ENCODE data around the gene ABCC3. TPM values are rescaled to one million over a fixed set of nuclear protein-coding genes. Genes with fewer than 3 reads are reported as not detected.

ABCC3 gene
- total and polyA plus RNA-seq, 2 of the 8 experiments (the other 6 are each of a cell fraction or from before 2014, with no cell fraction given), result 0.35 to 0.37 TPM

DNA sequence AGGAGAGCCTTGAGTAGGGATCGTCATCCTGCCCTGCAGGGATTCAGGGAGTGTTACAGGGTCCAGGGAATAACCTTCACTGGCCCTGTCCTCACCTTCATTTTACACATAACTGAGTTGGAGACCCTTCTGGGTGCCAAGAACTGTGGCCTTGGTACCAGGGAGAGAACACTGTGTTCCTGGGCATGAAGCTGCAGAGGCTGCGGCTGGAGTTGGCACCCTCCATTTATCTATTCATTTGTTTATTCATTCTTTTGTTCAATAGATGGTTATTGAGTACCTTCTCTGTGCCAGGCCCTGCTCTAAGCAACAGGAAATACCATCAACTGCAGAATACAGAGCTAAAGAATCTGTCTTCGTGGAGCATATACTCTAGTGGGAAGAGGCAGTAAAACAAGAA lies 6.7 kb downstream of the ABCC3 start:
- H3K9ac ChIP-seq (replicated peaks in 1 of 4; ENCODE audit: extremely low read depth in 1 of 4, low read depth in 3 of 4, low read length in 3 of 4), result no peak overlapping the region
- DNase-seq (ENCODE audit: low read depth in 1 of 2, low spot score in 2 of 2) (no peak), FAIRE-seq (no peak)
- TF ChIP-seq KDM4A (IDR thresholded peaks at IDR 0.05; ENCODE audit: low read depth, low read length, severe bottlenecking), result no peak
- TF ChIP-seq SIRT6 (IDR thresholded peaks at IDR 0.05; ENCODE audit: low read length), result no peak
- TF ChIP-seq BCL11A (IDR thresholded peaks at IDR 0.05; ENCODE audit: low read depth in 2 of 2, low read length in 2 of 2), result no peak
- TF ChIP-seq CREB1 (IDR thresholded peaks at IDR 0.05), result no peak
- TF ChIP-seq SIN3A (conservative IDR thresholded peaks at IDR 0.05 in 1 of 2, IDR thresholded peaks at IDR 0.05 in 1 of 2; ENCODE audit: low read depth in 1 of 2, low read length in 2 of 2), result no peak
- no peak for TF ChIP-seq SIX5 (IDR thresholded peaks at IDR 0.05; ENCODE audit: low read depth, low read length)
- TF ChIP-seq RNF2 (IDR thresholded peaks at IDR 0.05; ENCODE audit: borderline replicate concordance, low read depth, low read length, missing control alignments, poor library complexity, severe bottlenecking), result no peak
- no peak for TF ChIP-seq SP1 (IDR thresholded peaks at IDR 0.05; ENCODE audit: low read depth, low read length)
- H3K4me1 ChIP-seq (replicated peaks in 1 of 4; ENCODE audit: control insufficient read depth in 3 of 4, insufficient read depth in 4 of 4, low read length in 3 of 4), result peaks cover 0 to 11% (median 5%) of the 10 kb centered on the region in 4 experiments; a peak in 4 of 7 replicates
- H4K8ac ChIP-seq (ENCODE audit: extremely low read depth, insufficient read depth, low read length), result peak overlapping the region; percentile 83; the same call in 1 of the 2 replicates
- no peaks in the 10 kb centered on the region for H4K20me1 ChIP-seq (replicated peaks in 1 of 2; ENCODE audit: control insufficient read depth in 1 of 2, insufficient read depth in 2 of 2, low read length in 2 of 2)
- POLR2A ChIA-PET (ENCODE audit: partially characterized antibody), result interaction anchor here (1.5 kb wide), 2 partner anchors 19 to 122 kb away, joined by 3 to 4 read pairs; no protein-coding TSS in a partner anchor
- H2BK12ac ChIP-seq (ENCODE audit: low read depth, low read length), result 0 out of 2 replicates have a peak overlapping the region, but pooled peaks have one; percentile 68
- H3K79me1 ChIP-seq (ENCODE audit: low read depth, low read length), result no peaks in the 10 kb centered on the region
- no peak overlapping the region for H3K14ac ChIP-seq (ENCODE audit: insufficient read length)
- no peak overlapping the region for H3K4me3 ChIP-seq (ENCODE audit: extremely low read depth in 1 of 4, insufficient read depth in 2 of 4, low read depth in 3 of 4, low read length in 4 of 4)
- no peaks in the 10 kb centered on the region for H3K23me2 ChIP-seq (ENCODE audit: low read depth, low read length)
- H2AK5ac ChIP-seq (ENCODE audit: low read depth, low read length), result no peak overlapping the region
- no peak overlapping the region for H2AFZ ChIP-seq (ENCODE audit: low read length)
- no peak overlapping the region for H3K27ac ChIP-seq (ENCODE audit: low read depth, low read length)
- no peak overlapping the region for H2BK5ac ChIP-seq (ENCODE audit: low read depth, low read length)
- no peak overlapping the region for H3K4ac ChIP-seq (replicated peaks; ENCODE audit: insufficient read length, low read depth, low read length)
- no peak overlapping the region for H4K91ac ChIP-seq (replicated peaks; ENCODE audit: insufficient read length, low read length)
- H2BK120ac ChIP-seq (replicated peaks; ENCODE audit: low read depth, low read length), result no peak overlapping the region
- no peak overlapping the region for H3K18ac ChIP-seq (ENCODE audit: extremely low read depth, low read length)
- H3K4me2 ChIP-seq (ENCODE audit: insufficient read depth in 1 of 2, low read depth in 2 of 2, low read length in 2 of 2), result no peak overlapping the region; a peak in 1 of 4 replicates
- no peak overlapping the region for H3K23ac ChIP-seq (ENCODE audit: insufficient read length)
- H4K5ac ChIP-seq (ENCODE audit: insufficient read length, low read depth, low read length), result no peak overlapping the region
- 82% methylated on average over 3 of the region's 3 CpGs; no CpG with 5 or more reads in 1 of the 2 experiments for WGBS, 2 experiments (ENCODE audit: extremely low coverage in 1 of 2, insufficient coverage in 1 of 2, insufficient read length in 1 of 2, insufficient replicate concordance in 2 of 2, low coverage in 1 of 2, low lambda C conversion rate in 2 of 2, missing lambda C conversion rate in 1 of 2)
- H3K9me3 ChIP-seq (ENCODE audit: insufficient read depth in 2 of 2, low read depth in 1 of 2, low read length in 1 of 2), result no peaks in the 10 kb centered on the region
- H3K56ac ChIP-seq (replicated peaks; ENCODE audit: insufficient read length, low read depth, low read length), result no peak overlapping the region
- H2BK15ac ChIP-seq (ENCODE audit: low read length), result no peak overlapping the region
- no peaks in the 10 kb centered on the region for H3K36me3 ChIP-seq (ENCODE audit: control insufficient read depth in 2 of 4, insufficient read depth in 4 of 4, low read length in 3 of 4)
- H2BK20ac ChIP-seq (ENCODE audit: low read length), result no peak overlapping the region
- CTCF ChIA-PET (ENCODE audit: partially characterized antibody), result interaction anchor here (0.6 to 12.8 kb wide), 11 partner anchors 8 to 798 kb away, joined by 3 to 135 read pairs (median 6); no protein-coding TSS in a partner anchor
- H3K27me3 ChIP-seq (replicated peaks in 1 of 4; ENCODE audit: control insufficient read depth in 3 of 4, extremely low read depth in 1 of 4, insufficient read depth in 3 of 4, low read length in 3 of 4), result peaks cover 1 to 6% (median 4%) of the 10 kb centered on the region in 4 experiments; a peak in 6 of 7 replicates
- H3K79me2 ChIP-seq (ENCODE audit: control insufficient read depth in 1 of 2, insufficient read depth in 2 of 2, low read length in 2 of 2), result no peaks in the 10 kb centered on the region

All from H1 (cell line).